PFSK-1 (cell line): ENCODE results near the gene CEACAM19.

Experiments used
- FOXP2 ChIP-seq: optimal IDR thresholded peaks from 2 replicates; pipeline ENCODE3; 2011; ENCODE audit warnings: borderline replicate concordance, control low read depth, inconsistent platforms; ENCODE audit not compliant: insufficient read depth; ENCODE audit errors: extremely low read length, extremely low read depth
- POLR2AphosphoS5 ChIP-seq: IDR thresholded peaks from 2 replicates; pipeline ENCODE4 v1.6.1; 2012; ENCODE audit warnings: low read depth, mild to moderate bottlenecking, control low read depth, low read length, moderate library complexity
- REST ChIP-seq, 2 experiments: IDR thresholded peaks; 2 replicates each; pipeline versions ENCODE4 v1.6.1 to v1.8.0; 2011 to 2012; ENCODE audit warnings: low read depth in 2 of 2, low read length in 2 of 2, control low read depth in 1 of 2, inconsistent platforms in 1 of 2, mild to moderate bottlenecking in 1 of 2, moderate library complexity in 1 of 2; ENCODE audit not compliant: insufficient read depth in 1 of 2
- SIN3A ChIP-seq: IDR thresholded peaks from 2 replicates; pipeline ENCODE4 v1.6.1; 2012; ENCODE audit warnings: mild to moderate bottlenecking, low read length, moderate library complexity, borderline replicate concordance; ENCODE audit not compliant: insufficient read depth
- TAF1 ChIP-seq: IDR thresholded peaks from 2 replicates; pipeline ENCODE4 v1.6.1; 2012; ENCODE audit warnings: low read length, control low read depth, borderline replicate concordance; ENCODE audit not compliant: insufficient read depth

- TF ChIP-seq POLR2AphosphoS5 (no peak), SIN3A (no peak), TAF1 (no peak), REST (IDR thresholded peaks at IDR 0.05; ENCODE audit: insufficient read depth in 1 of 2, low read depth in 2 of 2, low read length in 2 of 2) (no peak), FOXP2 (no peak)
These were observed 48.2 kb upstream of the CEACAM19 start for GRCh38 chr19:44623080-44623479.
